ENCODE data around the gene ENO2.

DNA sequence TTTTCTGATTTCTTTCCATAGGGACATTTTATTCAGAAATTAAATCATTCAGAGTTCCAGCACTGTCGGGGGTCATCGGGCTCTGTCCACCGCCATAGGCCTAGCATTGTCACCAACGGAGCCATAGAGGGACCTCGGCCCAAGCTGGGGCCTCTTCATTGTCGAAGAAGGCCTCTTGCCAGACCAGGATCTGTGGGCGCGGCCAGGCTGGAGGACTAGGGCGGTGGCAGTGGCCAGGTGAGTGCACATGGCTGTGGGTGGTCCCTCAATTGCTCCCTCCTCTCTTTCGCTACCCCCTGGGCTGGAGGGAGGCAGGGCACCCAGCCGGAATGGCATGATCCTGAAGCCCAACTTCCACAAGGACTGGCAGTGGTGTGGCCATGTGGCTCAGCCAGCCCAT lies 30.7 kb upstream of the ENO2 start:
- TF ChIP-seq, protein P1, sequence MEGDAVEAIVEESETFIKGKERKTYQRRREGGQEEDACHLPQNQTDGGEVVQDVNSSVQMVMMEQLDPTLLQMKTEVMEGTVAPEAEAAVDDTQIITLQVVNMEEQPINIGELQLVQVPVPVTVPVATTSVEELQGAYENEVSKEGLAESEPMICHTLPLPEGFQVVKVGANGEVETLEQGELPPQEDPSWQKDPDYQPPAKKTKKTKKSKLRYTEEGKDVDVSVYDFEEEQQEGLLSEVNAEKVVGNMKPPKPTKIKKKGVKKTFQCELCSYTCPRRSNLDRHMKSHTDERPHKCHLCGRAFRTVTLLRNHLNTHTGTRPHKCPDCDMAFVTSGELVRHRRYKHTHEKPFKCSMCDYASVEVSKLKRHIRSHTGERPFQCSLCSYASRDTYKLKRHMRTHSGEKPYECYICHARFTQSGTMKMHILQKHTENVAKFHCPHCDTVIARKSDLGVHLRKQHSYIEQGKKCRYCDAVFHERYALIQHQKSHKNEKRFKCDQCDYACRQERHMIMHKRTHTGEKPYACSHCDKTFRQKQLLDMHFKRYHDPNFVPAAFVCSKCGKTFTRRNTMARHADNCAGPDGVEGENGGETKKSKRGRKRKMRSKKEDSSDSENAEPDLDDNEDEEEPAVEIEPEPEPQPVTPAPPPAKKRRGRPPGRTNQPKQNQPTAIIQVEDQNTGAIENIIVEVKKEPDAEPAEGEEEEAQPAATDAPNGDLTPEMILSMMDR (IDR thresholded peaks at IDR 0.05) = no peak
- TF ChIP-seq POLR2A (IDR thresholded peaks at IDR 0.05) = no peak

All from thyroid gland (tissue), 4 donors.